Measurements from ENCODE around the gene ESYT2.

ESYT2 gene

GRCh38 chr7:158695056-158695455 lies 134.3 kb downstream of the ESYT2 start:
- no peak for TF ChIP-seq CTCF (IDR thresholded peaks at IDR 0.05; ENCODE audit: insufficient read depth, missing control alignments)
- DNase-seq (ENCODE audit: insufficient read length, low spot score) (no peak), FAIRE-seq (no peak)

- TF ChIP-seq CTCF (IDR thresholded peaks at IDR 0.05; ENCODE audit: insufficient read depth, missing control alignments): no peak
- FAIRE-seq (no peak), DNase-seq (ENCODE audit: insufficient read length, low spot score) (no peak)
Observed at GRCh38 chr7:158694650-158695049, 134.7 kb downstream of the ESYT2 start.

- TF ChIP-seq CTCF (IDR thresholded peaks at IDR 0.05; ENCODE audit: insufficient read depth, missing control alignments): no peak
- no peak for DNase-seq (ENCODE audit: insufficient read length, low spot score)
- no peak for FAIRE-seq
Observed at GRCh38 chr7:158689488-158689887, 139.8 kb downstream of the ESYT2 start.

- DNase-seq (ENCODE audit: insufficient read length, low spot score) (no peak), FAIRE-seq (no peak)
- TF ChIP-seq CTCF (IDR thresholded peaks at IDR 0.05; ENCODE audit: insufficient read depth, missing control alignments): no peak
Observed at GRCh38 chr7:158687406-158687805, 141.9 kb downstream of the ESYT2 start.

GRCh38 chr7:158685693-158686092 lies 143.6 kb downstream of the ESYT2 start:
- DNase-seq (ENCODE audit: insufficient read length, low spot score): no peak
- no peak for TF ChIP-seq CTCF (IDR thresholded peaks at IDR 0.05; ENCODE audit: insufficient read depth, missing control alignments)

GRCh38 chr7:158684329-158684728 lies 145.0 kb downstream of the ESYT2 start:
- TF ChIP-seq CTCF (IDR thresholded peaks at IDR 0.05; ENCODE audit: insufficient read depth, missing control alignments): no peak
- DNase-seq (ENCODE audit: insufficient read length, low spot score): no peak
- no peak for FAIRE-seq

More at GRCh38 chr7:158685693-158686092, 143.6 kb downstream of the ESYT2 start:
- FAIRE-seq: no peak

GRCh38 chr7:158683541-158683940 lies 145.8 kb downstream of the ESYT2 start:
- no peak for TF ChIP-seq CTCF (IDR thresholded peaks at IDR 0.05; ENCODE audit: insufficient read depth, missing control alignments)
- FAIRE-seq: no peak

More at GRCh38 chr7:158683541-158683940, 145.8 kb downstream of the ESYT2 start:
- no peak for DNase-seq (ENCODE audit: insufficient read length, low spot score)
